IMR-90 (cell line): ENCODE results near the gene F3. TPM values are rescaled to one million over a fixed set of nuclear protein-coding genes. Genes with fewer than 3 reads are reported as not detected.

Experiments used
- ATAC-seq: fragments of 200-7000 bp; cut with Tn5 transposase; 2 replicates; pipeline ENCODE4 v1.9.1; 2020; ENCODE audit warnings: low read depth, mild to moderate bottlenecking, moderate library complexity
- BruUV-seq: library from RNA; stranded (reverse); fragments of 400-500 nt; replicated peaks from 2 replicates; lab custom pipeline; 2021; lab: Mats Ljungman, UMichigan
- CTCF ChIA-PET: fragments of 300-600 bp; formaldehyde crosslinking; extraction: SDS; loops from one replicate; lab custom pipeline; 2021; ENCODE audit warnings: antibody characterized with exemption; lab: Yijun Ruan, JAX
- POLR2A ChIA-PET: fragments of 300-600 bp; sonication (Branson Sonifier 250); formaldehyde crosslinking; loops from one replicate; lab custom pipeline; 2022; ENCODE audit warnings: antibody characterized with exemption; ENCODE audit not compliant: unreplicated experiment; lab: Charles Lee
- DNase-seq: peaks from one replicate; pipeline ENCODE4 v3.0.0; 2013
- H2AFZ ChIP-seq: replicated peaks from 2 replicates; pipeline ENCODE3; 2013; ENCODE audit warnings: low read length, mild to moderate bottlenecking; ENCODE audit not compliant: poor library complexity
- H2AK5ac ChIP-seq: 2 replicates; pipeline ENCODE4 v1.6.1; 2013; ENCODE audit warnings: low read depth, low read length, inconsistent platforms
- H2AK9ac ChIP-seq: replicated peaks from 2 replicates; pipeline ENCODE3; 2013; ENCODE audit warnings: mild to moderate bottlenecking, low read depth, low read length, moderate library complexity; ENCODE audit not compliant: poor library complexity
- H2BK120ac ChIP-seq: 2 replicates; pipeline ENCODE4 v1.6.1; 2013; ENCODE audit warnings: low read depth, low read length, inconsistent platforms
- H2BK15ac ChIP-seq: 3 replicates; pipeline ENCODE4 v1.6.1; 2013; ENCODE audit warnings: low read depth, low read length, inconsistent platforms
- H2BK20ac ChIP-seq: 2 replicates; pipeline ENCODE4 v1.6.1; 2013; ENCODE audit warnings: low read depth, mild to moderate bottlenecking, inconsistent platforms, low read length, moderate library complexity
- H2BK5ac ChIP-seq: 2 replicates; pipeline ENCODE4 v1.6.1; 2013; ENCODE audit warnings: mild to moderate bottlenecking, low read depth, low read length, inconsistent platforms; ENCODE audit not compliant: poor library complexity, severe bottlenecking
- H3K14ac ChIP-seq: replicated peaks from 2 replicates; pipeline ENCODE4 v1.6.1; 2013; ENCODE audit warnings: low read depth, low read length, inconsistent platforms
- H3K18ac ChIP-seq: 2 replicates; pipeline ENCODE4 v1.6.1; 2013; ENCODE audit warnings: low read depth, low read length, control low read depth
- H3K23ac ChIP-seq: 2 replicates; pipeline ENCODE4 v1.6.1; 2013; ENCODE audit warnings: low read depth, low read length, inconsistent platforms
- H3K27ac ChIP-seq: 2 replicates; pipeline ENCODE4 v1.5.1; 2013; ENCODE audit warnings: mild to moderate bottlenecking, control low read depth, low read length; ENCODE audit not compliant: insufficient read depth
- H3K27me3 ChIP-seq: 2 replicates; pipeline ENCODE4 v1.6.1; 2013; ENCODE audit warnings: low read length; ENCODE audit not compliant: control insufficient read depth, insufficient read depth
- H3K36me3 ChIP-seq: 2 replicates; pipeline ENCODE4 v1.6.1; 2013; ENCODE audit warnings: low read length, mixed read lengths; ENCODE audit not compliant: control insufficient read depth, insufficient read depth
- H3K4ac ChIP-seq: 2 replicates; pipeline ENCODE4 v1.6.1; 2013; ENCODE audit warnings: low read depth, low read length, inconsistent platforms
- H3K4me1 ChIP-seq: 2 replicates; pipeline ENCODE4 v1.6.1; 2013; ENCODE audit warnings: low read length, mixed read lengths; ENCODE audit not compliant: control insufficient read depth, insufficient read depth
- H3K4me2 ChIP-seq: 2 replicates; pipeline ENCODE4 v1.6.1; 2013; ENCODE audit warnings: low read depth, mild to moderate bottlenecking, control low read depth, low read length, moderate library complexity
- H3K4me3 ChIP-seq: 2 replicates; pipeline ENCODE4 v1.5.1; 2013; ENCODE audit warnings: low read depth, mild to moderate bottlenecking, control low read depth, low read length, moderate library complexity; ENCODE audit not compliant: insufficient read depth
- H3K56ac ChIP-seq: 2 replicates; pipeline ENCODE4 v1.6.1; 2013; ENCODE audit warnings: low read length, inconsistent platforms; ENCODE audit not compliant: insufficient read depth; ENCODE audit errors: extremely low read depth
- H3K79me1 ChIP-seq, 2 experiments: 2 replicates each; pipeline ENCODE4 v1.6.1; 2013; ENCODE audit warnings: low read length in 2 of 2, inconsistent platforms in 1 of 2, low read depth in 1 of 2
- H3K9ac ChIP-seq: 2 replicates; pipeline ENCODE4 v1.6.1; 2013; ENCODE audit warnings: low read depth, low read length, control low read depth
- H3K9me1 ChIP-seq: 2 replicates; pipeline ENCODE4 v1.6.1; 2013; ENCODE audit warnings: low read length, inconsistent platforms; ENCODE audit not compliant: insufficient read depth
- H3K9me3 ChIP-seq: 2 replicates; pipeline ENCODE4 v1.6.1; 2013; ENCODE audit warnings: low read length; ENCODE audit not compliant: control insufficient read depth, insufficient read depth
- H4K20me1 ChIP-seq: 2 replicates; pipeline ENCODE4 v1.6.1; 2013; ENCODE audit warnings: low read length, inconsistent platforms; ENCODE audit not compliant: insufficient read depth
- H4K5ac ChIP-seq: 2 replicates; pipeline ENCODE4 v1.6.1; 2013; ENCODE audit warnings: mild to moderate bottlenecking, low read depth, low read length, control low read depth
- H4K8ac ChIP-seq, 2 experiments: 2 replicates each; pipeline ENCODE4 v1.6.1; 2013; ENCODE audit warnings: low read depth in 2 of 2, low read length in 2 of 2, control low read depth in 1 of 2, inconsistent platforms in 1 of 2
- H4K91ac ChIP-seq: 2 replicates; pipeline ENCODE4 v1.6.1; 2013; ENCODE audit warnings: low read depth, low read length, inconsistent platforms; ENCODE audit not compliant: insufficient read depth
- MAFK ChIP-seq: IDR thresholded peaks from 2 replicates; pipeline ENCODE4 v1.6.1; 2012; ENCODE audit warnings: low read depth, low read length, improper control_type of control experiment
- MXI1 ChIP-seq: IDR thresholded peaks from 2 replicates; pipeline ENCODE4 v1.6.1; 2012; ENCODE audit warnings: low read depth, mild to moderate bottlenecking, low read length, moderate library complexity, borderline replicate concordance
- POLR2A ChIP-seq: IDR thresholded peaks from 2 replicates; pipeline ENCODE4 v1.6.1; 2012; ENCODE audit warnings: mild to moderate bottlenecking, low read depth, low read length
- WGBS, 2 experiments: methylation state at CpG; one replicate each; pipeline versions ENCODE4 v1.1.5 to v1.1.7; 2013; ENCODE audit warnings: missing lambda C conversion rate in 2 of 2; ENCODE audit not compliant: insufficient read length in 1 of 2; ENCODE audit errors: extremely low coverage in 2 of 2; 5-methylcytosine and 5-hydroxymethylcytosine counted together
- dilution Hi-C: fragments of 300-500 bp; cut with HindIII; formaldehyde crosslinking; loops from one replicate; pipeline ENCODE4 v1.14.3; 2018; ENCODE audit warnings: low sequenced_read_pairs; ENCODE audit not compliant: unreplicated experiment
- in situ Hi-C: fragments of 300-500 bp; cut with MboI; formaldehyde crosslinking; loops from 3 replicates; pipeline ENCODE4 v1.14.3; 2019; ENCODE audit warnings: low sequenced_read_pairs, inconsistent platforms, mixed read lengths
- intact Hi-C: fragments of 100-400 bp; cut with micrococcal nuclease; formaldehyde crosslinking; loops from 2 replicates; pipeline ENCODE4 v1.10.0; 2022
- polyA plus RNA-seq, 3 experiments: library from polyadenylated mRNA; depleted of rRNA; stranded (reverse); fragments of >200 nt; gene quantifications; 2 replicates each; pipeline ENCODE4 v1.2.3, GENCODE V29; 2012; ENCODE audit warnings: low replicate concordance in 1 of 3
- total RNA-seq: library from RNA; depleted of rRNA; stranded (reverse); fragments of >200 nt; gene quantifications from 2 replicates; pipeline ENCODE4 v1.2.3, GENCODE V29; 2012

F3 gene
- total and polyA plus RNA-seq, 2 of the 4 experiments (the other 2 are of a cell fraction): 75.6 to 126 TPM

- H4K5ac ChIP-seq: no peak overlapping the region
- ChIA-PET CTCF (no interaction called here), POLR2A (interaction anchor here (0.5 to 0.7 kb wide), 3 partner anchors 391 to 740 kb away, joined by 3 to 5 read pairs (median 4); no protein-coding TSS in a partner anchor)
- peak overlapping the region; percentile 80 for H2BK5ac ChIP-seq
- H2AK9ac ChIP-seq: peak overlapping the region; percentile 25
- peaks cover 6% of the 10 kb centered on the region for H3K4me1 ChIP-seq
- H3K9me1 ChIP-seq: peaks cover 11% of the 10 kb centered on the region; the same call in 1 of the 2 replicates
- peaks cover 88% of the 10 kb centered on the region for H4K20me1 ChIP-seq
- BruUV-seq: no TSS peak
- H2BK120ac ChIP-seq: peak overlapping the region; percentile 24; the same call in 1 of the 2 replicates
- peak overlapping the region; percentile 91; the same call in 1 of the 2 replicates for H3K23ac ChIP-seq
- H4K91ac ChIP-seq: 0 out of 2 replicates have a peak overlapping the region, but pooled peaks have one; percentile 1
- H3K56ac ChIP-seq: peak overlapping the region; percentile 24; the same call in 1 of the 2 replicates
- TF ChIP-seq MAFK (no peak), MXI1 (no peak), POLR2A (peak; percentile 76)
- no peaks in the 10 kb centered on the region for H3K27me3 ChIP-seq
- H3K79me1 ChIP-seq: peaks cover 22 to 67% of the 10 kb centered on the region in 2 experiments
- intact Hi-C loops: no loop called here
- no peaks in the 10 kb centered on the region for H3K9me3 ChIP-seq
- dilution Hi-C loops: loop anchor here (25.0 kb wide), 1 partner anchor 250 kb away; no protein-coding TSS in a partner anchor
- no peak overlapping the region for H2AFZ ChIP-seq
- H3K4ac ChIP-seq: peak overlapping the region; percentile 48; the same call in 1 of the 2 replicates
- H3K27ac ChIP-seq: peak overlapping the region; percentile 10; the same call in 1 of the 2 replicates
- ATAC-seq (no peak), DNase-seq (no peak)
- no peak overlapping the region for H2BK15ac ChIP-seq
- no peak overlapping the region for H2AK5ac ChIP-seq
- H3K9ac ChIP-seq: peak overlapping the region; percentile 51
- peak overlapping the region; percentile 20 for H3K4me3 ChIP-seq
- H3K4me2 ChIP-seq: peak overlapping the region; percentile 76
- in situ Hi-C loops: no loop called here
- peak overlapping the region in 1 of 2 experiments; percentile 44; a peak in 2 of 4 replicates for H4K8ac ChIP-seq
- peaks cover 63% of the 10 kb centered on the region for H3K36me3 ChIP-seq
- H3K14ac ChIP-seq: peak overlapping the region; percentile 74
- WGBS, 2 experiments: 83% methylated on average over 2 of the region's 6 CpGs; no CpG with 5 or more reads in 1 of the 2 experiments
- H2BK20ac ChIP-seq: no peak overlapping the region
- H3K18ac ChIP-seq: no peak overlapping the region; the same call in 1 of the 2 replicates
These were observed 4.3 kb downstream of the F3 start for GRCh38 chr1:94537254-94537653.
